GM23248 (cell line): ENCODE data around the gene EIF4A3. TPM values are rescaled to one million over a fixed set of nuclear protein-coding genes. Genes with fewer than 3 reads are reported as not detected.

ENCODE experiments used
- DNase-seq: peaks from one replicate; pipeline ENCODE4 v3.0.0-alpha.2; 2015
- H2AFZ ChIP-seq: fragments of 200-600 bp; sonication (generic); 2 replicates; pipeline ENCODE4 v1.6.1; 2016; ENCODE audit warnings: antibody characterized with exemption
- H3F3A ChIP-seq: fragments of 200-600 bp; sonication (generic); 2 replicates; pipeline ENCODE4 v1.6.1; 2016; ENCODE audit warnings: mild to moderate bottlenecking, antibody characterized with exemption, mixed run types; ENCODE audit not compliant: insufficient read depth
- H3K27ac ChIP-seq: fragments of 200-600 bp; sonication (generic); 2 replicates; pipeline ENCODE4 v1.5.1; 2016; ENCODE audit warnings: mild to moderate bottlenecking
- H3K27me3 ChIP-seq: fragments of 200-600 bp; sonication (generic); replicated peaks from 2 replicates; pipeline ENCODE4 v1.6.1; 2016; ENCODE audit warnings: mild to moderate bottlenecking; ENCODE audit not compliant: insufficient read depth
- H3K36me3 ChIP-seq: fragments of 200-600 bp; sonication (generic); 2 replicates; pipeline ENCODE4 v1.6.1; 2016; ENCODE audit warnings: low read depth, mild to moderate bottlenecking
- H3K4me1 ChIP-seq: fragments of 200-600 bp; sonication (generic); 2 replicates; pipeline ENCODE4 v1.6.1; 2016; ENCODE audit warnings: mild to moderate bottlenecking; ENCODE audit not compliant: insufficient read depth
- H3K4me2 ChIP-seq: fragments of 200-600 bp; sonication (generic); one replicate; pipeline ENCODE4 v1.6.1; 2016; ENCODE audit warnings: mild to moderate bottlenecking; ENCODE audit not compliant: unreplicated experiment
- H3K4me3 ChIP-seq: fragments of 200-600 bp; sonication (generic); 2 replicates; pipeline ENCODE4 v1.5.1; 2016; ENCODE audit warnings: mild to moderate bottlenecking
- H3K79me2 ChIP-seq: fragments of 200-600 bp; sonication (generic); 2 replicates; pipeline ENCODE4 v1.6.1; 2016; ENCODE audit warnings: mild to moderate bottlenecking; ENCODE audit not compliant: insufficient read depth
- H3K9ac ChIP-seq: fragments of 200-600 bp; sonication (generic); 2 replicates; pipeline ENCODE4 v1.6.1; 2016; ENCODE audit warnings: mild to moderate bottlenecking
- H3K9me2 ChIP-seq: fragments of 200-600 bp; sonication (generic); 2 replicates; pipeline ENCODE4 v1.6.1; 2016; ENCODE audit warnings: mixed run types, mild to moderate bottlenecking, moderate library complexity; ENCODE audit not compliant: insufficient read depth
- H3K9me3 ChIP-seq: fragments of 200-600 bp; sonication (generic); one replicate; pipeline ENCODE4 v1.6.1; 2017; ENCODE audit warnings: low read depth
- H4K20me1 ChIP-seq: fragments of 200-600 bp; sonication (generic); 2 replicates; pipeline ENCODE4 v1.6.0; 2016; ENCODE audit not compliant: insufficient read depth
- EZH2 ChIP-seq: fragments of 200-600 bp; sonication (generic); IDR thresholded peaks from 2 replicates; pipeline ENCODE4 v1.6.1; 2018; ENCODE audit warnings: antibody characterized with exemption, mild to moderate bottlenecking; ENCODE audit not compliant: insufficient read depth, poor library complexity, severe bottlenecking
- EZH2phosphoT487 ChIP-seq: fragments of 200-600 bp; sonication (generic); IDR thresholded peaks from 2 replicates; pipeline ENCODE4 v1.6.1; 2018; ENCODE audit warnings: antibody characterized with exemption, moderate library complexity, mild to moderate bottlenecking, low read depth; ENCODE audit not compliant: insufficient read depth
- WGBS, 2 experiments: methylation state at CpG; one replicate each; pipeline ENCODE4 v1.1.6; 2015 to 2017; ENCODE audit warnings: low lambda C conversion rate in 2 of 2, low coverage in 1 of 2; ENCODE audit errors: missing lambda C conversion rate in 2 of 2; 5-methylcytosine and 5-hydroxymethylcytosine counted together
- in situ Hi-C: fragments of 300-500 bp; cut with MboI; formaldehyde crosslinking; loops from 2 replicates; pipeline ENCODE4 v1.15.0; 2020
- polyA plus RNA-seq: library from polyadenylated mRNA; unstranded; fragments of >200 nt; fragmentation: Nextera tagmentation; extraction: Ambion mirVana; gene quantifications from 2 replicates; pipeline ENCODE4 v1.2.1, GENCODE V29; 2016
- total RNA-seq: library from RNA; depleted of rRNA; stranded (reverse); fragments of >200 nt; shearing (Covaris generic); gene quantifications from 2 replicates; pipeline ENCODE4 v1.2.3, GENCODE V29; 2014

Gene EIF4A3
- total and polyA plus RNA-seq, 2 experiments from 2014 or later = 75.1 to 129 TPM

DNA sequence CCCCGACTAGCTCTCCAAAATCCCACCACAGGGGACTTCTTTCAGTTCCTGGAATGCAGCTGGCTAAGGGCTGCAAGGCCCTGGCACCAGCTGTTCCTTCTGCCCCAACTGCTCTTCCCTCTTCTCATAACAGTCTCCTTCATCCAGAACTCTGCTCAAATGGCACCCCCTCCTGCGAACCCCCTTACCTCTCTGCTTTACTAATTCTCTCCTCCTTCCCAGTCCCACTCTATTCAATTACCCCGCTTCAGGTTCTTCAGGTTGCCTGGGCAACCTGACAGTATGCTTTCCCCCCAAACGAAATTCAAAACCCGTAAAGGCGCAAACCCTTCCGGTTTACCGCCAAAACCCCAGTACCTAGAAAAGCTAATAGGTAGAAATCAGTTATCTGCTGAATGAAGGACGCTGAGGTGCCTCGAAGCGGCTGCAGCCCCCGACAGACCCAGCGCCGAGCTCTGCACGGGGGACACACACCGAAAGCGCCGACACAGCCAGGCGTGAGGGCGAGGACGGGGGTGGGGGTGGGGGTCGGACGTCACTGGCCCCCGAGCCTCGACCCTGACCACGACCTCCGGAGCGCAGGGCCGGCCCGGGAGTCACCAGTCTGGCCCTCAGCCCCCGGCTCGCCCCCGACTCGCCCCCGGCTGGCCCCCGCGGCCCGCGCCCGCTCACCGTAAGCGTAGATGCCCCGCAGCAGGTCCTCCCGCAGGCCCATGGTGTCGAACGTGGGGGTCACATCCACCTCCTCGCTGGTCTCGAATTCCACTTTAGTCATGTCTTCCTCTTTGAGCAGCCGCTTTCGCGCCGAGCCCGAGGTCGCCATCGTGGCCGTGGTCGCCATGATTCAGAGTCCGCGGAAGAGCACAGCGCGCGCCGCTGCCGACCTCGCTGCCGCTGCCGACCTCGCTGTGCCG is 550 bp downstream of the EIF4A3 start:
- WGBS, 2 experiments = 1% methylated on average over 41 to 59 of the region's 69 CpGs
- Histone ChIP-seq H4K20me1 (peaks cover 12% of the 10 kb centered on the region; the same call in 1 of the 2 replicates), H3K4me1 (peaks cover 21% of the 10 kb centered on the region; the same call in 1 of the 2 replicates), H3K9me2 (no peaks in the 10 kb centered on the region), H3F3A (no peaks in the 10 kb centered on the region), H3K27me3 (no peaks in the 10 kb centered on the region), H3K4me2 (peak overlapping the region; percentile 83), H3K9me3 (no peaks in the 10 kb centered on the region), H3K79me2 (peaks cover 83% of the 10 kb centered on the region), H3K4me3 (peak overlapping the region; percentile 84), H3K9ac (peak overlapping the region; percentile 91), H3K27ac (peak overlapping the region; percentile 56), H3K36me3 (peaks cover 19% of the 10 kb centered on the region), H2AFZ (peak overlapping the region; percentile 62)
- peak; percentile 56 for DNase-seq
- TF ChIP-seq EZH2phosphoT487 = no peak
- TF ChIP-seq EZH2 = no peak
- in situ Hi-C loops = no loop called here

DNA sequence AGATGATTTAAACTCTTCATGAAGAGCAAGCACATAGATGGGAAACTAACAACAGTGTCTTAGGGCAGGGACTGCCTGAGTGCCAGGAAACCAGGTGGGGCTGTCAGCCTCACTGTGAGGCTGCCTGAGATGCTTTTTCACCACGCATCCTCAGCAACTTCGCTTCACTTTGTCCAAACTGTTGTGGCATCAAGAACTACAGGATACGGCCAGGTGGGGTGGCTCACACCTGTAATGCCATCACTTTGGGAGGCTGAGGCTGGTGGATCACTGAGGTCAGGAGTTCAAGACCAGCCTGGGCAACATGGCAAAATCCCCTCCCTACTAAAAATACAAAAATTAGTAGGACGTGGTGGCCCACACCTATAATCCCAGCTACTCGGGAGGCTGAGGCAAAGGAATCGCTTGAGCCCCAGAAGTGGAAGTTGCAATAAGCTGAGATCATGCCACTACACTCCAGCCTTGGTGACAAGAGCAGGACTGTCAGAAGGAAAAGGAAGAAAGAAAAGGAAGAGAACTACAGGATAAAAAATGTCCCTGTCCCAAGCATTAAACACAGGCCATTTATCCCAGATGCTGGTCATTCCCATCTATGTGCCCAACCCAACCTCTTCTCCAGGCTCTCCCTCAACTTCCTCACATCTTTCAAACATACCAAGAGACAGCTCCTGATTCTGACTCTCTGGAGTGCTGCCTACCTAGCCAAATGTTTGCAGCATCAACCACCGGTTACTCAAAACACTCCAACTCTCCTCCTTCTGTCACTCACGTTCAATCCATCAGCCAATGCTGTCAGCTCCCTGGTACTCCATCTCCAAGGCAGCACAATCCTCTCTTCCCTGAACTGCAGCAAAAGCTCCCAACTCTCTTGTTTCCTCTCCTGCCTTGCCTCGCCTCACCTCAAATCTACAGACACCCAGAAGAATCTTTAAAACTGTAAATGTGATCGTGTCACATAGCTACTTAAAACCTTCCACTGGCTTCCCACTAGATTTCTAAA is 1.6 kb downstream of the EIF4A3 start:
- Histone ChIP-seq H3K9ac (peak overlapping the region; percentile 91), H3K4me1 (peaks cover 18% of the 10 kb centered on the region; the same call in 1 of the 2 replicates), H3K4me3 (peak overlapping the region; percentile 84), H3K27me3 (no peaks in the 10 kb centered on the region), H3K79me2 (peaks cover 92% of the 10 kb centered on the region), H3K4me2 (peak overlapping the region; percentile 83), H3F3A (no peaks in the 10 kb centered on the region), H3K9me3 (no peaks in the 10 kb centered on the region), H2AFZ (no peak overlapping the region), H4K20me1 (peaks cover 12% of the 10 kb centered on the region; the same call in 1 of the 2 replicates), H3K27ac (peak overlapping the region; percentile 56; the same call in 1 of the 2 replicates), H3K9me2 (no peaks in the 10 kb centered on the region), H3K36me3 (peaks cover 29% of the 10 kb centered on the region)
- TF ChIP-seq EZH2phosphoT487 = no peak
- in situ Hi-C loops = no loop called here
- peak; percentile 11 for DNase-seq
- WGBS, 2 experiments = 20 to 21% methylated on average over 10 of the region's 10 CpGs

DNA sequence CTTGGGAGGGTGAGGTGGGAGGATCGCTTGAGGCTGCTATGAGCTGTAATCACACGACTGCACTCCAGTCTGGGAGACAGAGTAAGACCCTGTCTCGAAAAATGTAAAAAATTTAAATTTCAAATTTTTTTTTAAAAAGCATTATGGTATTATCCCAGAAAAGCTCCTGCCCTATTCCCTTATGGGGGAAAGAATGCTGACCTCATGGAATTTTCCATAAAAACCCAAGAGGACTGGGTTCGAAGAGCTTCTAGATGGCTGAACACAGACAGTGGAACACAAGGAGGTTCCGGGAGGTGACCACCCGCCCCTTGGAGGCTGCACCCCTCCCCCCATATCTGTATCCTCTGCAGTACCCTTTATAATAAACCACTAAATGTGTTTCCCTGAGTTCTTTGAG is 4.0 kb downstream of the EIF4A3 start:
- Histone ChIP-seq H3K4me1 (peaks cover 18% of the 10 kb centered on the region; the same call in 1 of the 2 replicates), H2AFZ (no peak overlapping the region), H3K9me2 (no peaks in the 10 kb centered on the region), H3K27me3 (no peaks in the 10 kb centered on the region), H3K27ac (no peak overlapping the region), H3K36me3 (peaks cover 53% of the 10 kb centered on the region), H3K79me2 (peaks cover 69% of the 10 kb centered on the region), H3K4me2 (no peak overlapping the region), H3K4me3 (no peak overlapping the region), H3K9me3 (no peaks in the 10 kb centered on the region), H3K9ac (no peak overlapping the region), H4K20me1 (peaks cover 12% of the 10 kb centered on the region; the same call in 1 of the 2 replicates), H3F3A (no peaks in the 10 kb centered on the region)
- 86 to 90% methylated on average over 6 of the region's 6 CpGs for WGBS, 2 experiments
- in situ Hi-C loops = no loop called here
- no peak for DNase-seq
- TF ChIP-seq EZH2phosphoT487 (no peak), EZH2 (no peak)

DNA sequence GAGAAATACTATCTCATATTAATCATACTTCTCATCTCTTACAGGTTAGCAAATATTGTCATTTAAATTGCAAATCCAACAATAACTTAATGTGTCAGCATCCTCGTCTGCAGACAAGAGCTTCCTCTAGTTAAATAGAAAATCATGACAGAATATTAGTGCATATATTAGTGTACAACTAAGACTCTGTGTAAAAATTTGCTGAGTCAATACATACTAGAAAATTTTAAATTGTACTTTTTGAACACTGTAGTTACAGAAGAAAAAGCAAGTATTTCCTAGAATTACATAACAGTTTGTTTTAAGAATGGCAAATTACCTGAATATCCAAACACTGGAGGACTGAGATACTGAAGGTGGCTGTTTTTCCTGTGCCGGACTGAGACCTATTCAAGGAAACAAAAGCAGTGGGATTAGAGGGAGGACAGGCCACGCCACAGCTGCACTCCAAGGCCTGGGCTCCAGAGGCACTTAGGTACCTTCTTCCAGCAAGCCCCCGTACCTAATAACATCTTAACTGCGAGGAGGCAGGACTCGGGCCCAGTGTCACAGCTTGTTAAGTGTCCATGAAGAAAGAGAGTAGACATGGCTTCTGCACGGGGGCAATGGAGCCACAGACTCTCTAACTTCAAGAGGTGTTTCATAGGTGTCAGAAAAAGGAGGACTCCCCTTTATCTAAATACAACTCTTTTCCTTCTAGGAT is 5.3 kb downstream of the EIF4A3 start:
- H3K4me3 ChIP-seq = no peak overlapping the region
- H3K4me1 ChIP-seq = peaks cover 18% of the 10 kb centered on the region; the same call in 1 of the 2 replicates
- H3K9ac ChIP-seq = no peak overlapping the region
- H3F3A ChIP-seq = no peaks in the 10 kb centered on the region
- peaks cover 12% of the 10 kb centered on the region; the same call in 1 of the 2 replicates for H4K20me1 ChIP-seq
- H3K9me3 ChIP-seq = no peaks in the 10 kb centered on the region
- H3K9me2 ChIP-seq = no peaks in the 10 kb centered on the region
- peaks cover 63% of the 10 kb centered on the region for H3K79me2 ChIP-seq
- no peak overlapping the region for H3K27ac ChIP-seq
- no peaks in the 10 kb centered on the region for H3K27me3 ChIP-seq
- no peak overlapping the region for H3K4me2 ChIP-seq
- DNase-seq = no peak
- in situ Hi-C loops = no loop called here
- 90 to 95% methylated on average over 7 of the region's 7 CpGs for WGBS, 2 experiments
- TF ChIP-seq EZH2 (no peak), EZH2phosphoT487 (no peak)
- no peak overlapping the region for H2AFZ ChIP-seq
- peaks cover 66% of the 10 kb centered on the region for H3K36me3 ChIP-seq
